Osteoblast (primary cell): ENCODE results near the gene UQCRC2. TPM values are rescaled to one million over a fixed set of nuclear protein-coding genes. Genes with fewer than 3 reads are reported as not detected.
"Not testable (repeated sequence)": the region's sequence is repeated elsewhere in the genome, so short reads cannot be mapped to it uniquely, and the experiment has no call there.

Experiments
- DNase-seq: peaks from one replicate; pipeline ENCODE4 v3.0.0; 2011; ENCODE audit warnings: low spot score, mixed read lengths; ENCODE audit not compliant: insufficient read length; ENCODE audit errors: missing footprints
- H2AFZ ChIP-seq: 2 replicates; pipeline ENCODE4 v1.6.0; 2011; ENCODE audit warnings: mild to moderate bottlenecking, low read length
- H3K27ac ChIP-seq: 2 replicates; pipeline ENCODE4 v1.5.1; 2011; ENCODE audit warnings: mild to moderate bottlenecking, low read depth, low read length, moderate library complexity
- H3K27me3 ChIP-seq: 2 replicates; pipeline ENCODE4 v1.6.0; 2012; ENCODE audit warnings: mild to moderate bottlenecking, control low read depth, inconsistent platforms, low read length, moderate library complexity; ENCODE audit not compliant: insufficient read depth
- H3K36me3 ChIP-seq: 2 replicates; pipeline ENCODE4 v1.5.1; 2011; ENCODE audit warnings: mild to moderate bottlenecking, low read length, control low read depth, moderate library complexity; ENCODE audit not compliant: insufficient read depth
- H3K4me1 ChIP-seq: 2 replicates; pipeline ENCODE4 v1.5.1; 2011; ENCODE audit warnings: mild to moderate bottlenecking, low read length, control low read depth, moderate library complexity; ENCODE audit not compliant: insufficient read depth
- H3K4me2 ChIP-seq: 2 replicates; pipeline ENCODE4 v1.6.0; 2011; ENCODE audit warnings: mild to moderate bottlenecking, low read length; ENCODE audit not compliant: insufficient read depth
- H3K4me3 ChIP-seq: fragments of 200-600 bp; sonication (generic); 3 replicates; pipeline ENCODE4 v1.5.1; 2012; ENCODE audit warnings: mild to moderate bottlenecking, low read length, inconsistent platforms; ENCODE audit not compliant: insufficient read depth
- H3K79me2 ChIP-seq: 2 replicates; pipeline ENCODE4 v1.6.0; 2012; ENCODE audit warnings: mild to moderate bottlenecking, low read length, control low read depth, inconsistent platforms; ENCODE audit not compliant: insufficient read depth
- H3K9me3 ChIP-seq: 2 replicates; pipeline ENCODE4 v1.5.1; 2011; ENCODE audit warnings: low read depth, low read length, control low read depth
- H4K20me1 ChIP-seq: 2 replicates; pipeline ENCODE4 v1.6.0; 2012; ENCODE audit warnings: mild to moderate bottlenecking, low read length, control low read depth; ENCODE audit not compliant: insufficient read depth
- CTCF ChIP-seq: IDR thresholded peaks from 2 replicates; pipeline ENCODE4 v1.5.1; 2011; ENCODE audit warnings: mild to moderate bottlenecking, low read depth, low read length, moderate library complexity; ENCODE audit errors: extremely low read depth
- total RNA-seq: library from RNA; depleted of rRNA; stranded (reverse); fragments of >200 nt; gene quantifications from 2 replicates; pipeline ENCODE4 v1.2.3, GENCODE V29; 2012

UQCRC2 gene
- total RNA-seq, 1 donor: 157 TPM

GRCh38 chr16:22018559-22018958, 65.4 kb downstream of the UQCRC2 start:
- no peak for DNase-seq
- Histone ChIP-seq H4K20me1 (peaks cover 53% of the 10 kb centered on the region), H3K27ac (no peak overlapping the region)

GRCh38 chr16:22022151-22022550, 69.0 kb downstream of the UQCRC2 start:
- Histone ChIP-seq H2AFZ (no peak overlapping the region), H3K4me1 (peaks cover 10% of the 10 kb centered on the region), H3K27me3 (no peaks in the 10 kb centered on the region), H3K79me2 (peaks cover 60% of the 10 kb centered on the region), H4K20me1 (peaks cover 34% of the 10 kb centered on the region), H3K4me3 (no peak overlapping the region), H3K36me3 (no peaks in the 10 kb centered on the region), H3K9me3 (no peaks in the 10 kb centered on the region), H3K27ac (no peak overlapping the region), H3K4me2 (no peak overlapping the region)
- no peak for DNase-seq
- no peak for TF ChIP-seq CTCF

More at GRCh38 chr16:22018559-22018958, 65.4 kb downstream of the UQCRC2 start:
- Histone ChIP-seq H3K79me2 (peaks cover 86% of the 10 kb centered on the region), H3K27me3 (no peaks in the 10 kb centered on the region), H3K4me1 (no peaks in the 10 kb centered on the region), H2AFZ (no peak overlapping the region), H3K36me3 (no peaks in the 10 kb centered on the region), H3K4me2 (no peak overlapping the region), H3K4me3 (no peak overlapping the region), H3K9me3 (no peaks in the 10 kb centered on the region)
- TF ChIP-seq CTCF: no peak

GRCh38 chr16:22023505-22023904, 70.3 kb downstream of the UQCRC2 start:
- H4K20me1 ChIP-seq: peaks cover 25% of the 10 kb centered on the region

GRCh38 chr16:22024785-22025184, 71.6 kb downstream of the UQCRC2 start:
- peaks cover 57% of the 10 kb centered on the region for H3K79me2 ChIP-seq
- not testable (repeated sequence) for DNase-seq, H3K4me2 ChIP-seq, H3K4me3 ChIP-seq, H3K36me3 ChIP-seq, H3K9me3 ChIP-seq, H2AFZ ChIP-seq, H3K27me3 ChIP-seq, H3K27ac ChIP-seq
- H4K20me1 ChIP-seq: peaks cover 20% of the 10 kb centered on the region
- peaks cover 17% of the 10 kb centered on the region for H3K4me1 ChIP-seq

More at GRCh38 chr16:22023505-22023904, 70.3 kb downstream of the UQCRC2 start:
- peaks cover 57% of the 10 kb centered on the region for H3K79me2 ChIP-seq
- no peak for DNase-seq
- no peak for TF ChIP-seq CTCF
- no peaks in the 10 kb centered on the region for H3K36me3 ChIP-seq
- no peaks in the 10 kb centered on the region for H3K9me3 ChIP-seq
- H3K27me3 ChIP-seq: no peaks in the 10 kb centered on the region
- H3K27ac ChIP-seq: no peak overlapping the region
- no peak overlapping the region for H3K4me2 ChIP-seq
- H2AFZ ChIP-seq: no peak overlapping the region
- H3K4me3 ChIP-seq: no peak overlapping the region
- H3K4me1 ChIP-seq: peaks cover 17% of the 10 kb centered on the region
